GM12891 (cell line): ENCODE measurements around the gene GDA.

Source experiments
- POLR2A ChIP-seq: IDR thresholded peaks from 2 replicates; pipeline ENCODE4 v1.6.1; 2011; ENCODE audit warnings: low read depth, low read length, control low read depth
- POLR2AphosphoS5 ChIP-seq: IDR thresholded peaks from 2 replicates; pipeline ENCODE4 v1.6.1; 2011; ENCODE audit warnings: low read depth, low read length, control low read depth

DNA sequence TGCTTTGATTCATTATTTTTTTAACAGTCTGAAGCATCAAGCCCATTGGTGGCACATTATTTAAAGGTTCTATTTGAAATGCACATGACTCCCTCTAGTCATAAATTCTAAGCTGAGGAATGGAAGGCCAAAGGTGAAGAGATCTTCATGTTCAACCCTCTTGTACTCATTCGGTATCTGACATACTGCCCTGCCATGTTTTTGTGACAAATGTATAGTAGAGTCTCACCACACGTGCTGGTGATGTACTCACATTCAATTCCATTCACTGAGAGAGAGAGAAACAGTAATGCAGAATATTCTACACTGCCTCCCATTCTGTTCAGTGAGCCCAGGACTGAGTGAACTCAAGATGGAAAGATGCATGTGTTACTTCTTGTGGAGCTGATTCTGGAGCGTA is 98.3 kb downstream of the GDA start:
- no peak for TF ChIP-seq POLR2A
- no peak for TF ChIP-seq POLR2AphosphoS5
